ENCODE data around the gene ATP2B2. TPM values are rescaled to one million over a fixed set of nuclear protein-coding genes. Genes with fewer than 3 reads are reported as not detected.

The ATP2B2 gene
- total and polyA plus RNA-seq, 2 experiments from 2014 or later = 0.66 to 1.8 TPM

- no peaks in the 10 kb centered on the region for H3K9me3 ChIP-seq (ENCODE audit: low read depth)
- TF ChIP-seq CTCF (IDR thresholded peaks at IDR 0.05; ENCODE audit: poor library complexity) = no peak
- TF ChIP-seq EZH2phosphoT487 (IDR thresholded peaks at IDR 0.05; ENCODE audit: low read depth, severe bottlenecking, unreplicated experiment) = no peak
- TF ChIP-seq EZH2 (IDR thresholded peaks at IDR 0.05; ENCODE audit: borderline replicate concordance) = no peak
- 73% methylated on average over 7 of the region's 7 CpGs for WGBS (ENCODE audit: low lambda C conversion rate, missing lambda C conversion rate)
Observed at GRCh38 chr3:10473581-10474274, 31.7 kb downstream of the ATP2B2 start.

GRCh38 chr3:10472877-10473440 is 32.4 kb downstream of the ATP2B2 start:
- Histone ChIP-seq H3K4me3 (no peak overlapping the region), H3K4me2 (no peak overlapping the region), H4K20me1 (ENCODE audit: insufficient read depth, poor library complexity, severe bottlenecking) (no peaks in the 10 kb centered on the region), H3K36me3 (replicated peaks; ENCODE audit: insufficient read depth, low read depth) (no peaks in the 10 kb centered on the region), H3K79me2 (no peaks in the 10 kb centered on the region), H3K27me3 (peaks cover 10% of the 10 kb centered on the region), H3K4me1 (ENCODE audit: insufficient read depth) (no peaks in the 10 kb centered on the region), H2AFZ (no peak overlapping the region), H3K9me3 (ENCODE audit: low read depth) (no peaks in the 10 kb centered on the region), H3K9me2 (replicated peaks; ENCODE audit: insufficient read depth) (no peaks in the 10 kb centered on the region), H3K27ac (no peak overlapping the region)
- DNase-seq (ENCODE audit: low spot score) = no peak
- no peak for TF ChIP-seq EZH2 (IDR thresholded peaks at IDR 0.05; ENCODE audit: borderline replicate concordance)
- TF ChIP-seq CTCF (IDR thresholded peaks at IDR 0.05; ENCODE audit: poor library complexity) = no peak
- no peak for TF ChIP-seq EZH2phosphoT487 (IDR thresholded peaks at IDR 0.05; ENCODE audit: low read depth, severe bottlenecking, unreplicated experiment)
- 95% methylated on average over 2 of the region's 2 CpGs for WGBS (ENCODE audit: low lambda C conversion rate, missing lambda C conversion rate)

More at GRCh38 chr3:10473581-10474274, 31.7 kb downstream of the ATP2B2 start:
- Histone ChIP-seq H3K4me1 (ENCODE audit: insufficient read depth) (no peaks in the 10 kb centered on the region), H3K27ac (no peak overlapping the region), H4K20me1 (ENCODE audit: insufficient read depth, poor library complexity, severe bottlenecking) (no peaks in the 10 kb centered on the region), H3K79me2 (no peaks in the 10 kb centered on the region), H3K4me3 (no peak overlapping the region), H3K36me3 (replicated peaks; ENCODE audit: insufficient read depth, low read depth) (no peaks in the 10 kb centered on the region), H2AFZ (no peak overlapping the region), H3K4me2 (no peak overlapping the region), H3K9me2 (replicated peaks; ENCODE audit: insufficient read depth) (no peaks in the 10 kb centered on the region), H3K27me3 (peaks cover 10% of the 10 kb centered on the region)
- no peak for DNase-seq (ENCODE audit: low spot score)

GRCh38 chr3:10471054-10471688 is 34.2 kb downstream of the ATP2B2 start:
- no peaks in the 10 kb centered on the region for H3K36me3 ChIP-seq (replicated peaks; ENCODE audit: insufficient read depth, low read depth)
- no peaks in the 10 kb centered on the region for H3K4me1 ChIP-seq (ENCODE audit: insufficient read depth)
- no peak overlapping the region for H3K27ac ChIP-seq
- H2AFZ ChIP-seq = no peak overlapping the region
- H3K4me2 ChIP-seq = no peak overlapping the region
- H3K79me2 ChIP-seq = no peaks in the 10 kb centered on the region
- 56% methylated on average over 14 of the region's 20 CpGs for WGBS (ENCODE audit: low lambda C conversion rate, missing lambda C conversion rate)
- no peaks in the 10 kb centered on the region for H3K9me2 ChIP-seq (replicated peaks; ENCODE audit: insufficient read depth)
- H4K20me1 ChIP-seq (ENCODE audit: insufficient read depth, poor library complexity, severe bottlenecking) = no peaks in the 10 kb centered on the region
- TF ChIP-seq EZH2 (IDR thresholded peaks at IDR 0.05; ENCODE audit: borderline replicate concordance) = no peak
- no peak for TF ChIP-seq EZH2phosphoT487 (IDR thresholded peaks at IDR 0.05; ENCODE audit: low read depth, severe bottlenecking, unreplicated experiment)
- no peak for TF ChIP-seq CTCF (IDR thresholded peaks at IDR 0.05; ENCODE audit: poor library complexity)
- H3K27me3 ChIP-seq = peaks cover 13% of the 10 kb centered on the region
- DNase-seq (ENCODE audit: low spot score) = peak; percentile 13
- H3K9me3 ChIP-seq (ENCODE audit: low read depth) = no peaks in the 10 kb centered on the region
- no peak overlapping the region for H3K4me3 ChIP-seq
